Glutamatergic neuron (in vitro differentiated cells): ENCODE measurements around the gene RAB39A. TPM values are rescaled to one million over a fixed set of nuclear protein-coding genes. Genes with fewer than 3 reads are reported as not detected.

ENCODE experiments used
- DNase-seq: peaks from one replicate; pipeline ENCODE4 v3.0.0; 2022
- H3K27ac Mint-ChIP-seq: one replicate; pipeline ENCODE4 v1.8.0; 2020; ENCODE audit warnings: mild to moderate bottlenecking, mixed read lengths, inconsistent platforms; ENCODE audit not compliant: unreplicated experiment
- H3K27me3 Mint-ChIP-seq: one replicate; pipeline ENCODE4 v1.8.0; 2020; ENCODE audit warnings: mild to moderate bottlenecking, moderate library complexity, mixed read lengths, inconsistent platforms; ENCODE audit not compliant: unreplicated experiment
- H3K36me3 Mint-ChIP-seq: one replicate; pipeline ENCODE4 v1.8.0; 2020; ENCODE audit warnings: mild to moderate bottlenecking, mixed read lengths, inconsistent platforms; ENCODE audit not compliant: unreplicated experiment
- H3K4me1 Mint-ChIP-seq: one replicate; pipeline ENCODE4 v1.8.0; 2020; ENCODE audit warnings: mild to moderate bottlenecking, low read depth, mixed read lengths, inconsistent platforms; ENCODE audit not compliant: unreplicated experiment
- H3K4me3 Mint-ChIP-seq: one replicate; pipeline ENCODE4 v1.8.0; 2020; ENCODE audit warnings: mild to moderate bottlenecking, mixed read lengths, inconsistent platforms; ENCODE audit not compliant: unreplicated experiment
- H3K9me3 Mint-ChIP-seq: one replicate; pipeline ENCODE4 v1.8.0; 2020; ENCODE audit warnings: mild to moderate bottlenecking, moderate library complexity, mixed read lengths, inconsistent platforms; ENCODE audit not compliant: unreplicated experiment
- CTCF ChIP-seq: fragments of 200-600 bp; sonication (generic); IDR thresholded peaks from one replicate; pipeline ENCODE4 v1.5.0; 2021; ENCODE audit not compliant: partially characterized antibody, unreplicated experiment
- total RNA-seq: library from RNA; stranded (reverse); fragmentation: NEBNext Ultra II Directional; extraction: Animal tissue kit (Norgen Biotek cat#: 25700); gene quantifications from one replicate; pipeline ENCODE4 v1.2.1, GENCODE V29; 2021; ENCODE audit not compliant: unreplicated experiment

RAB39A gene
- total RNA-seq, 1 donor from 2014 or later, result 21.9 TPM

GRCh38 chr11:107962181-107962580, 33.9 kb downstream of the RAB39A start:
- H3K27ac Mint-ChIP-seq, result no peak overlapping the region
- H3K4me1 Mint-ChIP-seq, result peaks cover 28% of the 10 kb centered on the region
- DNase-seq, result no peak
- no peaks in the 10 kb centered on the region for H3K36me3 Mint-ChIP-seq
- H3K9me3 Mint-ChIP-seq, result peaks cover 2% of the 10 kb centered on the region
- no peak for TF ChIP-seq CTCF
- H3K27me3 Mint-ChIP-seq, result no peaks in the 10 kb centered on the region
- no peak overlapping the region for H3K4me3 Mint-ChIP-seq

GRCh38 chr11:107963091-107963490, 34.8 kb downstream of the RAB39A start:
- Mint-ChIP-seq H3K4me3 (no peak overlapping the region), H3K9me3 (peaks cover 2% of the 10 kb centered on the region), H3K27ac (no peak overlapping the region), H3K27me3 (no peaks in the 10 kb centered on the region), H3K4me1 (peaks cover 22% of the 10 kb centered on the region), H3K36me3 (no peaks in the 10 kb centered on the region)
- DNase-seq, result no peak
- TF ChIP-seq CTCF, result no peak

GRCh38 chr11:107969219-107969618, 41.0 kb downstream of the RAB39A start:
- Mint-ChIP-seq H3K9me3 (no peaks in the 10 kb centered on the region), H3K27me3 (no peaks in the 10 kb centered on the region), H3K36me3 (no peaks in the 10 kb centered on the region), H3K4me3 (no peak overlapping the region), H3K27ac (no peak overlapping the region), H3K4me1 (peaks cover 3% of the 10 kb centered on the region)
- TF ChIP-seq CTCF, result peak; percentile 58
- no peak for DNase-seq

- H3K27me3 Mint-ChIP-seq, result peaks cover 2% of the 10 kb centered on the region
- peaks cover 3% of the 10 kb centered on the region for H3K4me1 Mint-ChIP-seq
- no peak for DNase-seq
- no peak for TF ChIP-seq CTCF
- H3K4me3 Mint-ChIP-seq, result no peak overlapping the region
- H3K9me3 Mint-ChIP-seq, result peaks cover under 1% of the 10 kb centered on the region
- H3K27ac Mint-ChIP-seq, result no peak overlapping the region
- no peaks in the 10 kb centered on the region for H3K36me3 Mint-ChIP-seq
Observed at GRCh38 chr11:107970049-107970448, 41.8 kb downstream of the RAB39A start.

GRCh38 chr11:107973641-107974040, 45.4 kb downstream of the RAB39A start:
- Mint-ChIP-seq H3K27ac (no peak overlapping the region), H3K36me3 (no peaks in the 10 kb centered on the region), H3K27me3 (peaks cover 2% of the 10 kb centered on the region), H3K4me3 (no peak overlapping the region), H3K9me3 (peaks cover 2% of the 10 kb centered on the region), H3K4me1 (peaks cover 3% of the 10 kb centered on the region)
- TF ChIP-seq CTCF, result no peak
- no peak for DNase-seq
